Medulla oblongata (tissue), 1 donor: ENCODE results near the gene CPNE9.

Experiments
- DNase-seq: peaks from one replicate; pipeline ENCODE4 v3.0.0-alpha.2; 2015; ENCODE audit errors: extremely low spot score

Gene CPNE9

GRCh38 chr3:9778143-9779074 is 74.8 kb downstream of the CPNE9 start:
- no peak for DNase-seq

GRCh38 chr3:9779075-9779593 is 75.5 kb downstream of the CPNE9 start:
- no peak for DNase-seq
